ENCODE measurements around the gene TCF12. TPM values are rescaled to one million over a fixed set of nuclear protein-coding genes. Genes with fewer than 3 reads are reported as not detected.

TCF12 gene
- polyA plus RNA-seq, 1 donor (not counting 4 experiments of a cell fraction or from before 2014, with no cell fraction given) = 48.3 TPM

- DNase-seq (ENCODE audit: low read depth, low spot score) (no peak), FAIRE-seq (no peak)
- H3K27me3 ChIP-seq (ENCODE audit: control insufficient read depth, extremely low read depth, insufficient read depth, low read length) = no peaks in the 10 kb centered on the region
- no peaks in the 10 kb centered on the region for H3K9me1 ChIP-seq (ENCODE audit: control insufficient read depth, extremely low read depth, insufficient read depth, low read length)
- no peak overlapping the region for H2AFZ ChIP-seq (ENCODE audit: control insufficient read depth, low read length)
- no peak overlapping the region for H3K4me2 ChIP-seq (ENCODE audit: control insufficient read depth, extremely low read depth, insufficient read depth, low read depth, low read length)
- H3K9ac ChIP-seq (ENCODE audit: control insufficient read depth, extremely low read depth, insufficient read depth, low read length) = no peak overlapping the region
- dilution Hi-C loops (cut with MboI; ENCODE audit: extremely low pct_ligation_motif_present, low sequenced_read_pairs) = no loop called here
- H3K79me2 ChIP-seq (ENCODE audit: control insufficient read depth, insufficient read depth, low read length) = no peaks in the 10 kb centered on the region
- H3K27ac ChIP-seq (ENCODE audit: control insufficient read depth, insufficient read depth, low read length) = no peak overlapping the region
- H3K36me3 ChIP-seq (ENCODE audit: control insufficient read depth in 2 of 2, extremely low read depth in 1 of 2, insufficient read depth in 2 of 2, low read length in 2 of 2) = no peaks in the 10 kb centered on the region
- H3K4me1 ChIP-seq (ENCODE audit: control insufficient read depth, extremely low read depth, insufficient read depth, low read length) = peaks cover 6% of the 10 kb centered on the region
- H4K20me1 ChIP-seq (ENCODE audit: control insufficient read depth, extremely low read depth, insufficient read depth, low read length) = no peaks in the 10 kb centered on the region
- H3K9me3 ChIP-seq (ENCODE audit: control insufficient read depth, low read depth, low read length) = no peaks in the 10 kb centered on the region
- TF ChIP-seq, protein P1, sequence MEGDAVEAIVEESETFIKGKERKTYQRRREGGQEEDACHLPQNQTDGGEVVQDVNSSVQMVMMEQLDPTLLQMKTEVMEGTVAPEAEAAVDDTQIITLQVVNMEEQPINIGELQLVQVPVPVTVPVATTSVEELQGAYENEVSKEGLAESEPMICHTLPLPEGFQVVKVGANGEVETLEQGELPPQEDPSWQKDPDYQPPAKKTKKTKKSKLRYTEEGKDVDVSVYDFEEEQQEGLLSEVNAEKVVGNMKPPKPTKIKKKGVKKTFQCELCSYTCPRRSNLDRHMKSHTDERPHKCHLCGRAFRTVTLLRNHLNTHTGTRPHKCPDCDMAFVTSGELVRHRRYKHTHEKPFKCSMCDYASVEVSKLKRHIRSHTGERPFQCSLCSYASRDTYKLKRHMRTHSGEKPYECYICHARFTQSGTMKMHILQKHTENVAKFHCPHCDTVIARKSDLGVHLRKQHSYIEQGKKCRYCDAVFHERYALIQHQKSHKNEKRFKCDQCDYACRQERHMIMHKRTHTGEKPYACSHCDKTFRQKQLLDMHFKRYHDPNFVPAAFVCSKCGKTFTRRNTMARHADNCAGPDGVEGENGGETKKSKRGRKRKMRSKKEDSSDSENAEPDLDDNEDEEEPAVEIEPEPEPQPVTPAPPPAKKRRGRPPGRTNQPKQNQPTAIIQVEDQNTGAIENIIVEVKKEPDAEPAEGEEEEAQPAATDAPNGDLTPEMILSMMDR (optimal IDR thresholded peaks at IDR 0.05 in 1 of 3, IDR thresholded peaks at IDR 0.05 in 1 of 3, conservative IDR thresholded peaks at IDR 0.05 in 1 of 3; ENCODE audit: extremely low read depth in 1 of 3, insufficient read depth in 2 of 3, low read length in 3 of 3) = no peak
- TF ChIP-seq EZH2 (IDR thresholded peaks at IDR 0.05; ENCODE audit: low read length) = no peak
- no peak overlapping the region for H3K4me3 ChIP-seq (ENCODE audit: control insufficient read depth in 2 of 3, extremely low read depth in 1 of 3, insufficient read depth in 2 of 3, low read depth in 1 of 3, low read length in 3 of 3)
These were observed 392.4 kb downstream of the TCF12 start for GRCh38 chr15:57310876-57311275.

DNA sequence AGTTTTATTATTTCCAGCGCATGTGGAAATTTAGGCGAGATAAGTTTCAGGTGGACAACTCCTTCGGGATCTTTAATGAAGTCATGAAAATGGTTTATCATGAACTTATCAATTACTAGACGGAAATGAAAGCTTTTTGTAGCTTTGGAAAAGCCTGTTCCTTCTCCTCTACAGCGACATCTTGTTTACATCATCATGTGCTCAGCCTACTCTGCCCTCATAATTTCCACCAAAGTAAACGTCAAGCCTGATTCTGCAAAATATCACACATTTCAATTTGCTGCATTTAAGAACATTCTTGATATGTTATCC lies 393.5 kb downstream of the TCF12 start:
- no peak overlapping the region for H3K9ac ChIP-seq (ENCODE audit: control insufficient read depth, extremely low read depth, insufficient read depth, low read length)
- H3K27me3 ChIP-seq (ENCODE audit: control insufficient read depth, extremely low read depth, insufficient read depth, low read length) = no peaks in the 10 kb centered on the region
- DNase-seq (ENCODE audit: low read depth, low spot score) (no peak), FAIRE-seq (no peak)
- H3K4me1 ChIP-seq (ENCODE audit: control insufficient read depth, extremely low read depth, insufficient read depth, low read length) = no peaks in the 10 kb centered on the region
- H3K4me2 ChIP-seq (ENCODE audit: control insufficient read depth, extremely low read depth, insufficient read depth, low read depth, low read length) = no peak overlapping the region
- no peak overlapping the region for H3K4me3 ChIP-seq (ENCODE audit: control insufficient read depth in 2 of 3, extremely low read depth in 1 of 3, insufficient read depth in 2 of 3, low read depth in 1 of 3, low read length in 3 of 3)
- H3K9me1 ChIP-seq (ENCODE audit: control insufficient read depth, extremely low read depth, insufficient read depth, low read length) = no peaks in the 10 kb centered on the region
- H4K20me1 ChIP-seq (ENCODE audit: control insufficient read depth, extremely low read depth, insufficient read depth, low read length) = no peaks in the 10 kb centered on the region
- no peak overlapping the region for H3K27ac ChIP-seq (ENCODE audit: control insufficient read depth, insufficient read depth, low read length)
- no peaks in the 10 kb centered on the region for H3K9me3 ChIP-seq (ENCODE audit: control insufficient read depth, low read depth, low read length)
- dilution Hi-C loops (cut with MboI; ENCODE audit: extremely low pct_ligation_motif_present, low sequenced_read_pairs) = no loop called here
- TF ChIP-seq, protein P1 (optimal IDR thresholded peaks at IDR 0.05 in 1 of 3, IDR thresholded peaks at IDR 0.05 in 1 of 3, conservative IDR thresholded peaks at IDR 0.05 in 1 of 3; ENCODE audit: extremely low read depth in 1 of 3, insufficient read depth in 2 of 3, low read length in 3 of 3) = no peak
- TF ChIP-seq EZH2 (IDR thresholded peaks at IDR 0.05; ENCODE audit: low read length) = no peak
- H3K79me2 ChIP-seq (ENCODE audit: control insufficient read depth, insufficient read depth, low read length) = no peaks in the 10 kb centered on the region
- H3K36me3 ChIP-seq (ENCODE audit: control insufficient read depth in 2 of 2, extremely low read depth in 1 of 2, insufficient read depth in 2 of 2, low read length in 2 of 2) = no peaks in the 10 kb centered on the region
- H2AFZ ChIP-seq (ENCODE audit: control insufficient read depth, low read length) = no peak overlapping the region

Data from keratinocyte (primary cell).